ENCODE data around the gene DCTN4.

- TF ChIP-seq CTCF (IDR thresholded peaks at IDR 0.05) (no peak), POLR2A (IDR thresholded peaks at IDR 0.05) (no peak)
These were observed 58.6 kb downstream of the DCTN4 start for GRCh38 chr5:150700246-150700593.

Data from thyroid gland (tissue), 4 donors.